Cardiac fibroblast (primary cell): ENCODE measurements around the gene EIF5.

Experiments used
- DNase-seq, 2 donors: peaks; one replicate each; pipeline versions ENCODE4 v3.0.0 to v3.0.0-alpha.2; 2010; ENCODE audit warnings: low read depth in 2 of 2
- H3K4me3 ChIP-seq, 2 donors: replicated peaks in 1 of 2; 1 replicate in 1 of 2; 2 replicates in 1 of 2; pipeline ENCODE4 v1.5.1; 2011; ENCODE audit warnings: low read depth in 2 of 2, low read length in 2 of 2, mild to moderate bottlenecking in 2 of 2, moderate library complexity in 1 of 2
- CTCF ChIP-seq: IDR thresholded peaks from one replicate; pipeline ENCODE4 v1.5.1; 2011; ENCODE audit warnings: low read depth, mild to moderate bottlenecking, low read length, inconsistent platforms

Gene EIF5

GRCh38 chr14:103378038-103378854 lies 44.2 kb downstream of the EIF5 start:
- no peak for TF ChIP-seq CTCF
- H3K4me3 ChIP-seq, result no peak overlapping the region
- no peak for DNase-seq

- TF ChIP-seq CTCF, result no peak
- DNase-seq, result peak in 1 of 2 donors; percentile 55
- H3K4me3 ChIP-seq, result no peak overlapping the region
Observed at GRCh38 chr14:103380719-103381377, 46.8 kb downstream of the EIF5 start.

GRCh38 chr14:103382376-103382775 lies 48.3 kb downstream of the EIF5 start:
- no peak for TF ChIP-seq CTCF
- peak; percentile 72 to 88 for DNase-seq
- H3K4me3 ChIP-seq, result no peak overlapping the region

- peak overlapping the region; percentile 91 to 92 for H3K4me3 ChIP-seq
- no peak for TF ChIP-seq CTCF
- DNase-seq, result no peak
Observed at GRCh38 chr14:103384450-103385151, 50.6 kb downstream of the EIF5 start.

- peak within 1 kb of the TSS; percentile 91 to 92 for H3K4me3 ChIP-seq
- TF ChIP-seq CTCF, result no peak
- DNase-seq, result peak; percentile 96 to 97
Observed at GRCh38 chr14:103385152-103385928, 51.3 kb downstream of the EIF5 start, which contains the start of gene MARK3. MARK3 (plus strand) TSS chr14:103385415; CDS start chr14:103386030, 615 bp downstream.
